ENCODE data around the gene TSSC4.

TSSC4 gene

DNA sequence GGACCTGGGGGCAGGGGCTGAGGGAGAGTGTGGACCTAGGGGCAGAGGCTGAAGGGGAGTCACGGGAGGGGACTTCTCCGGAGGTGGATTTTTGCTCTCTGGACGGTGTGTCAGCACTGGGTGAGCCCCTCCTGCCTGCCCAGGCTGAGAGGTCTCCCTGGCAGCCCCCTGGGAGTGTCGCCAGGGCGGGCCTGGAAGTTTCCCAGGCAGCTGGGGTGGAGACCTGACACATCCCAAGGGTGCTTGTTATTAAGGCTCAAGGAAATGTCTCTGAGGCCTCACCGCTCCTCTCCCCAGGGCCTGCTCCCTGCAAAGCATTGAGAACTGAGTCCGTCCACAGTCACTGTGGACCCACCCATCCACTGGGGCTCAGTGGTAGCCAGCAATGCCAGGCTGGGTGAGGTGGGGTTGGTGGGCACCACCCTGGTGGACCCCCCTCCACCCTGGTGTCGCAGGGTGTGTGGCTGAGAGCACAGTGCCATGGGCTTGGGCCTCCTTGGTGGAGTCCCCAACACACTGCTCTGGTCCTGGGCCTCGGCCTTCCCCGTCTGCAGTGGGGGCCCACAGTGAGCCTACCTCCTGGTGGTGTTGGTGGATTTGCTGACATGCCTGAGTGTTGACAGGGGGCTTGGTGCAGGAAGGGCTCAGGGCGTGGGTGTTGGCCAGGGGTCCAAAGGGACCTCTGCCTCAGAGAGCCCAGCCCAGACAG lies 20.9 kb upstream of the TSSC4 start:
- Mint-ChIP-seq H3K27me3 (no peaks in the 10 kb centered on the region), H3K4me3 (peak overlapping the region; percentile 6 to 26), H3K4me1 (peaks cover 65% of the 10 kb centered on the region), H3K27ac (peak overlapping the region in 1 of 2 donors; percentile 57), H3K9me3 (no peaks in the 10 kb centered on the region)
- ATAC-seq (peak; percentile 4), DNase-seq (no peak)

DNA sequence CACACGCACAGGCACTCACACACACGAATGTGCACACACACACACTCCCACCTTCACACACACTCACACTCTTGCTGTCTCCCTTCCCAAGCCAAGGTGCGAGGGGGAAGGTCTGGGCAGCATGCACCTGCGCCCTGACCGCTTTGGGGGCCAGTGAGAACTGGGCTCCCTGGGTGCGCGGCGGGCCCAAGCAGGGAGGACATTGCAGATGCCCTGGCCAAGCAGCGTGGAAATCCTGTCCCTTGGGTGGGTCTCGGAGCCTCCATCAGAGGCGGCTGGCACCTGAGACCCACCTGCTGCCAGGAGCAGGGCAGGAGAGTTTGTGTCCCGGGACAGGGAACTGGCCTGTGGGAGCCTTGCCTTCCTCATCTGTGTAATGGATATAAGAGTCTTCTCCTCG lies 20.2 kb upstream of the TSSC4 start:
- Mint-ChIP-seq H3K27ac (peak overlapping the region in 1 of 2 donors; percentile 13), H3K4me1 (peaks cover 73% of the 10 kb centered on the region), H3K9me3 (no peaks in the 10 kb centered on the region), H3K4me3 (no peak overlapping the region), H3K27me3 (no peaks in the 10 kb centered on the region)
- ATAC-seq (no peak), DNase-seq (no peak)

DNA sequence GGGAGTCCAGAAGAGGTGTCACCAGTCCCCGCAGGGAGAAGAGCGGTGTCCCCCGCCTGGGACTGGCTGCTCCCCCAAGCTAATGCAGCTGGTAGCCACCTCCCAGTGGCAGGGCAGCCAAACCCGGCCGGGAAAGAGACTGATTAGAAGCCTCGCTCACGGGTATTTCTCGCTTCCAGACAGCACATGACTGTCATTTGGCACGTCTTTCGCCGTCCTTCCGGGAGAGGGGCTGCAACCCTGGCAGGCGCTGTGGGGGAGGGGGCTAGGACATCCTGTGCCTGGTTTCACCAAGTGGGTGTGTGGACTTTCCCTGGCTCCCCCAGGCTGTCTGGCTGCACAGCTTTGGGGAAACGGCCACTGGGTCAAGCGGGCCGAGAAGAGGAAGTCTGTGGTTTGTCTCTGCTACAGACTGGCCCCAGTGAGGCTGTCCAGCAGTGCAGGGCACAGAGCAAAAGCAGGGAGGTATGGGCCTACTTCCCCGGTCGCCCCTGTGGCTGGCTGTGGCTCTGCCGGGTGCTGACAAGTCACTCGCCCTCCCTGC lies 19.7 kb upstream of the TSSC4 start:
- Mint-ChIP-seq H3K27me3 (no peaks in the 10 kb centered on the region), H3K9me3 (no peaks in the 10 kb centered on the region), H3K27ac (no peak overlapping the region), H3K4me1 (peaks cover 78% of the 10 kb centered on the region), H3K4me3 (no peak overlapping the region)
- ATAC-seq (no peak), DNase-seq (no peak)

DNA sequence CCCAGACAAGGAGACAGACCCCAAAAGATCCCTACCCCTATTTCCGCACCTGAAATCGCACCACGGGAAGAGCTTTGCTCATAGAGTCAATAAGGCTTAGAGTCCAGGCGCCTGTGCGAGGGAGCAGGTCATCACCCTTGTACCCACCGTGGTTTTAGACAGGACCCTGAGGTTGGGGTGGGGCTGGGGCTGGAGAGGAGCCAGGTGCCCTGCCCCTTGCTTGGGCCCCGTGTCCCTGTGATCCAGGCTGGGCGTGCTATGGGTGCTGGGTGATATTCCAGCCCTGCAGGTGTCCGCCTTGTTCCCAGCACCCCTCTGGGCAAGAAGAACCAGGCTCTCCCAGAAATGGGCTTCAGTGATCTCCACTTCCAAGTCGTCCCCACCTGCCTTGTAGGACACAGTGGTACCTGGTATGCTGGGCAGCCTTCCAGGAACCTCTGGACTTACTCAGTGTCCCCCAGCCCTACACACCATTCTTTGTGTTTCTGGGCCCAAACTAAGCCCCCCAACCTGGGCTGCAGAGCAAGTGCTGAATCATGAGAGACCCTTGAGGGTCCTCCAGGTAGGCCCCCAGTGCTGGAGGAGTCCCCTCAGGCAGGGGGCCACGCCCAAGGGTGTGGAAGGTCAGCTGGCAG lies 18.9 kb upstream of the TSSC4 start:
- peaks cover 85% of the 10 kb centered on the region for H3K4me1 Mint-ChIP-seq
- H3K27ac Mint-ChIP-seq: peak overlapping the region in 1 of 2 donors; percentile 34
- no peaks in the 10 kb centered on the region for H3K27me3 Mint-ChIP-seq
- DNase-seq (no peak), ATAC-seq (no peak)
- H3K9me3 Mint-ChIP-seq: no peaks in the 10 kb centered on the region
- no peak overlapping the region for H3K4me3 Mint-ChIP-seq

DNA sequence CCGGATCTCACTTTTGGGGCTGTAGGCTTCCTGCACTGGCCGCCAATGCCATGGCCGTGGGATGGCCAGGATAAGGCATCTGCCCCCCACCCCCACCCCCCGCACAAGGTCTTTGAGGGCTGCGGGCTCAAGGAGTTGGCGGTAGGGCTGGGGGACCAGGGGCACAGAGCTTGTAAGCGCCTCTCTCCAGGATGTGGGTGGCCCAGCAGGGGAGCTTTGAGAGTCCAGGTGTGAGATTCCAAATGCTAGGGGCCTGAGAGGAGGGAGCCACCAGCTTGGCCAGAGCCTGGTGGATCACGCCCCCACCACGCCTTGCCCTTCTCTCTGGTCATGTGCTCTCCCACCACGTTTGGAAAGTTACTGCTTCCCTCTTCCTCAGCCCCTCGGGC lies 18.4 kb upstream of the TSSC4 start:
- Mint-ChIP-seq H3K4me3 (no peak overlapping the region), H3K9me3 (no peaks in the 10 kb centered on the region), H3K27me3 (no peaks in the 10 kb centered on the region), H3K27ac (peak overlapping the region in 1 of 2 donors; percentile 34), H3K4me1 (peaks cover 90% of the 10 kb centered on the region)
- ATAC-seq: no peak
- DNase-seq: no peak

DNA sequence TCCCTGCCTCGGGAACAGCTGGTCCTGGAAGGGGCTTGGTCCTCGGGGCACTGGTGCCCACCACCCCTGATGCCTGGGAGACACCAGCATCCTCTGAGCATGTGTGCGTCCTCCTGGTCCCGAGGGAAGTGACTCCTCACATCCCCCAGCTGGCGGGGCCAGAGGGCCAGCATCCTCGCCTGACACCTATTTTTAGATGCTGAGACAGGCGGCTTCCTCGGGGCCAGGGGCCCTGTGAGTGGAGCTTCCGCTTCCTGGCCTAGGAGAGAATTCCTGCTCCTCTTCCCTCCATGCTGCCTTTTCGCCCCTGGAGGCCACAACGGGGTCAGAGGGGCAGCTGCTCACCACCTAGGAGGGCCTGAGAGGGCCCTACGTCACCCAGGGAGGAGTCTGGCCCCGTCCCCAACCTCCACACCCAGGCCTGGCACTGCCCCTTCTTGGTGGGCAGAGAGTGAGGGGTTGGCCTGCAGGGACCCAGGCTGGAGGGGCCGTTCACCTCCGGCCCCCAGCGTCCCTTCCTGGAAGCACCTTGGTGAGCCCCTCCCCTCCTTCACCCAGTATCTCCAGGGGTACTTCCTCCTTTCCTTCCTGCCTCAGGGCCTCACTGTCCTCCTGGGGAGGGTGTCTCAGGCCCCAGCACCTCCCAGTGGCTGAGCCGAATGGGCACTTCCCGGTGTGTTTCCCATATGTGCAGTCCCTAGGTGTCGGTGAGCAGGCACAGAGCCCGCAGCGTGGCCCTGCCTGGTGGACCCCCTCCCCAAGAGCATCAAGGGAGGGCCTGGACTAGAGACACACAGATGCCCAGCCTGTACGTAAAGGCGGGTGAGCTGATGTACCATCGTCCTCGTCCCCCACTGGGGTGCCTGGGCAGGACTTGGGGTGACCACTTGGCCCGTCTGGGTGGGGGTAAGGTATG lies 17.4 kb upstream of the TSSC4 start:
- Mint-ChIP-seq H3K9me3 (no peaks in the 10 kb centered on the region), H3K4me3 (no peak overlapping the region), H3K27ac (peak overlapping the region in 1 of 2 donors; percentile 31), H3K27me3 (no peaks in the 10 kb centered on the region), H3K4me1 (peaks cover 96% of the 10 kb centered on the region)
- no peak for DNase-seq
- no peak for ATAC-seq

DNA sequence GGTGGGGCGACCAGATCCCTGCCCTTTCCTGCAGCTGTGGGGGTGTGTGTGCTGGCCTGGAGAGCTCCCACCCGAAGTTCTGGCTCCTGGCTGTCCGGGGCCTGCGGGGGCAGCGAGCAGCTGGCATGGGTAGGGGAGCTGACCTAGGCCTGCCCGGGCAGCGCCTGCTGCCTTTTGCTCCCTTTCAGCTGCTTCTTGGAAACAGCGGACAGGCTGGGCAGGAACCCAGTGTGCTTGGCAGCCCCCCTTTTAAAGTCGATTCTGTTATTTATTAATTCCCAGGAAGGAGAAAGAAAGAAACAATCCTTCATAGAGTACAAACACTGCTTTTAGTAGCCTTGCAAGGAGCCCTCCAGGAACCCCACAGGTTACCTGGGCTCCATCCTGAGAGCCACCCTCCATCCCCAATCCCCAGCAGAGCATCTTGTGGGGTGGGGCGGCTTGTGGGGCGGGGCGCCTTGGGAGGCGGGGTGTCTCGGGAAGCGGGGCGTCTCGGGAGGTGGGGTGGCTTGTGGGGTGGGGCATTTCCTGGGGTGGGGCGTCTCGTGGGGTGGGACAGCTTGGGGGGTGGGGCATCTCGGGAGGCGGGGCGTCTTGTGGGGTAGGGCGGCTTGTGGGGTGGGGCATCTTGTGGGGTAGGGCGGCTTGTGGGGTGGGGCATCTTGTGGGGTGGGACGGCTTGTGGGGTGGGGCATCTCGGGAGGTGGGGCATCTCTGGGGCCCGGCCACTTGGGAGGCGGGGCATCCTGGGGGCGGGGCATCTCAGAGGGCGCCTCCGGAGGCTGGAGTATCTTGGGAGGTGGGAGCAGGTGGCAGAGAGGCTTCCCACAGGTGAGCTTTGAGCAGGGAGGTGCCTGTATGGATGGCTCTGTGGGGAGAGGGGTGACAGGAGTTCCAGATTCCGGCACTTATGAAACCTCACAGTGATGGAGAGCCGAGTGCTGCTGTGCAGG lies 16.4 kb upstream of the TSSC4 start:
- Mint-ChIP-seq H3K27me3 (no peaks in the 10 kb centered on the region), H3K27ac (peak overlapping the region; percentile 22 to 54), H3K4me1 (peaks cover 95% of the 10 kb centered on the region), H3K9me3 (no peaks in the 10 kb centered on the region), H3K4me3 (no peak overlapping the region)
- DNase-seq (no peak), ATAC-seq (no peak)

DNA sequence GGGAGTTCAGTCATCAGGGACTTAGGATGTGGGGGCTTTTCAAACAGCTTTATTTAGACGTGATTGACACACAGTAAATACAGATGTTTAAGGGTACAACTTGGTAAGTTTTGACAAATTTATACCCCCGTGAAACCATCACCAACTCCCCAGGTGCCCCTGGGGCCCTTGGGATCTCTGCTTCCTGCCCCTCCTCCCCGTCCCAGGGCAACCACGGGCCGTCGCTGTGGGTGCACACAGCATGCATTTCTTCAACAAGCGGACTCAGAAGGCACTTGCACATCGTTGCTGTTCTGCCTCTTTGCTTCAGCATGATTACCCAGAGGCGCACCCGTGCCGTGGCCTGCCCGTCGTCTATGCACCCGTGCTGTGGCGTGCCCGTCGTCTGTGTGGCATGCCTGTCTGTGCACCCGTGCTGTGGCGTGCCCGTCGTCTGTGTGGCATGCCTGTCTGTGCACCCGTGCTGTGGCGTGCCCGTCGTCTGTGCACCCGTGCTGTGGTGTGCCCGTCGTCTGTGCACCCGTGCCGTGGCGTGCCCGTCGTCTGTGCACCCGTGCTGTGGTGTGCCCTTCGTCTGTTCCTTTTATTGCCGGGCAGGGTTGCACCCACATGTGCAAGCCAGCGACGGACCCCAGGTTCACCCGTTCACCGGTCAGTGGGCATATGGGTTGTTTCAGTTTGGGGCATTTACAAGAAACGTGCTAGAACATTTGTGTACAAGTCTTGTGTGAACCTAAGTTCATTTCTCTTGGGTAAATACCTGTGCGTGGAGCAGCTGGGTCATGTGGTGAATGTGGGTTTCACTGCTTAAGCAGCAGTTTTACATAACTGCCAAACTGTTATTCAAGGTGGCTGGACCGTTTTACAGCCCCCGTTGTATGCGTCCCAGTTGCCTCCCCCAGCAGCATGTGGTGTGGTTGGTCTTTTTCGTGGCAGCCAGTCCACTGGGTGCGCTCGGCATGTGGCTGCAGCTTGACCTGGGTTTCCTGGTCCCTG lies 15.1 kb upstream of the TSSC4 start:
- Mint-ChIP-seq H3K27me3 (no peaks in the 10 kb centered on the region), H3K27ac (peak overlapping the region; percentile 88 to 89), H3K4me3 (peak overlapping the region; percentile 12 to 57), H3K9me3 (no peaks in the 10 kb centered on the region), H3K4me1 (peaks cover 96% of the 10 kb centered on the region)
- ATAC-seq (no peak), DNase-seq (no peak)

DNA sequence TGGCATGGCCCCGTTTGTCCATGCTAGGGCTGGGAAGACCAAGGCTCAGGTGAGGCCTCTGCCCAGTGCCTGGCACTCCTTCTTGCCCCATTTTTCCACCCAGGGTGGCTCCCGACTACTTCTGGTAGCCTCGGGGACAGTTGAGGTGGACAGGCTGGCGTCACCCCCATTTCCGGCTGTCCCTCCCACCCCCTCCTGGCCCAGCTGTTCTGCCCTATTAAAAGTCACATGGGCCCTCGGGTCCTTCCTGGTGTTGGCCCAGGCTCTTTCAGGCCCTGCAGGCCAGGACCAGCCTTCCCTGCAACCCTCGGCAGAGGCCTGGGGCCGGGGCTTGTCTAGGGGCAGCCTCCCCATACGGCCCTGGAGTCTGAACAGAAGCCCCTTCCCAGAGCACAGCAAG lies 14.0 kb upstream of the TSSC4 start:
- Mint-ChIP-seq H3K4me3 (no peak overlapping the region), H3K27ac (no peak overlapping the region), H3K9me3 (no peaks in the 10 kb centered on the region), H3K4me1 (peaks cover 87% of the 10 kb centered on the region), H3K27me3 (no peaks in the 10 kb centered on the region)
- DNase-seq: no peak
- no peak for ATAC-seq

DNA sequence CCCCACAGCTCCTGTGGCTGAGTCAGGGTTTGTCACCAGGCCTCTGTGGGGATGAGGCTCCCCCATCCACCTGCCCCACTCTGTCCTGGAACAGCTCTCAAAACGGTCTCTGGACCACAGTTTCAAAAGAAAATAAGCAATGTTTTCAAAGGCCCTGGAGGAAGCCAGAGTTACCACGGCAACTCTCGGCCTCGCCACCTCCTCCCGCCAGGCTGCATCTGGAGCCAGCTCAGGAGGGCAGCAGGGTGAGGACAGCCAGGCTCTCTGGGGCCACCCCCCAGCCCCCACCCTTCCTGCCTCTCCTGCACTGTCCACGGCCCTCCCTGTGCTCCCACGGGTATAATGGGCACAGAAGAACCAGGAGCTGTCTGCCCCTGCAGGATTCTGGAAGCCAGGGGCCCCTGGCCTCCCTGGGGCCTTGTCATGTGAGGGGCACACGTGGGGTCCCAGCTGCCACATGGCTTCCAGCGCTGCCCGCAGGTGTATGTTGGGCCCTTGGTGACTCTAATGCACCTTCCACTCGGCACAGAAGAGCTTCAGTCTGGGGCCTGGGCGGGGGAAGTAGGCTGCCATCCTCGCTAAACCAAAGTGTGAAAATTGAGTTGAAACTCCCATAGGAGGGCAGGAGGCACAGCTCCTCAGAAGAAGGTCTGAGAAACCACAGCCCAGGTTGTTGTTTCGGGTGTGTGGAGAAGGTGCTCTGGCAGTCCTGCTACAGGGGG lies 13.1 kb upstream of the TSSC4 start:
- no peaks in the 10 kb centered on the region for H3K27me3 Mint-ChIP-seq
- no peaks in the 10 kb centered on the region for H3K9me3 Mint-ChIP-seq
- peak overlapping the region in 1 of 2 donors; percentile 46 for H3K4me3 Mint-ChIP-seq
- H3K27ac Mint-ChIP-seq: peak overlapping the region; percentile 33 to 86
- DNase-seq (no peak), ATAC-seq (peak; percentile 68)
- peaks cover 79% of the 10 kb centered on the region for H3K4me1 Mint-ChIP-seq

DNA sequence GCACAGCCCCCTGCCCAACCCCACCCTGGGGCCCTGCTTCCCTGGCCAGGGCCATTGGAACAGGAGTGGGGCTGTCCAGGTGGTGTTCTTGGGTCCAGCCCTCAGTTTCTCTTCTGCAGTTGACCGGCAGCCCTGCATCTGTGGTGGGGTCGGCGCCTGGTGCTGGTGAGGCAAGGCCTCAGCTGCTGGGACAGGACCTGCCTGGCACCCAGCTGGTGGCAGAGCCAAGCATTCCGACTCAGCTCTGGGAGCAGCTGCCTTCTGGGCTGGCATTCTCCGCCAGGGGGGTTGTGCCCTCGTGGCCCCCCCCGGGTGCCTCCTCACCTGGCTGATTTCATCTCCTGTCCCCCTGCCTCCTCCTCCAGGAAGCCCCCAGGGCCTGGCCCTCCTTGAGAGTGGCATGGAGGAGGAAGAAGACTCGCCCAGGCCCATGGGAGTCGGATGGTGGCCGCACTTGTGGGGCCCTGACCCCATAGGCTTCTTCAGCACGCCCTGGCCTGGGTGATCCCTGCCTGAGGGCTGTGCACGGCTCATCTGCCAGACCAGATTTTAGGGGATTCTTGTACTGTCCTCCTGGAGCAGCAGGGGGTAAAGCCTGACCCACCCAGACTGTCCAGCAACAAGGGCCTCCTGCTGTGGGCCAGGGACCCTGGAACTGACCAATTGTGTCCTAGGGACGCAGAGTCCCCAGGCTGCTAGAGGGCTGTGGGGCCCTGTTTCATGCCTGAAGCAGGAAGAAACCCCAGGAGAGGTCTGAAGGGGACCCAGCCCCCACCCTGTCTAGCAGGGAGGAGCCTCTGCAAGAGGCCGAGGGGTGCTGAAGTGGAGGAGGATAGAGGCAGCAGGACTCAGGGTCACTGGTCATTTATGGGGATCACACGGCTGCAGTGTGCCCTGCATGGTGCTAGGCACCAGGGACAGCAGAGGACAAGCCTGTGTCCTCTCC lies 11.8 kb upstream of the TSSC4 start:
- Mint-ChIP-seq H3K4me1 (peaks cover 66% of the 10 kb centered on the region), H3K4me3 (no peak overlapping the region)

DNA sequence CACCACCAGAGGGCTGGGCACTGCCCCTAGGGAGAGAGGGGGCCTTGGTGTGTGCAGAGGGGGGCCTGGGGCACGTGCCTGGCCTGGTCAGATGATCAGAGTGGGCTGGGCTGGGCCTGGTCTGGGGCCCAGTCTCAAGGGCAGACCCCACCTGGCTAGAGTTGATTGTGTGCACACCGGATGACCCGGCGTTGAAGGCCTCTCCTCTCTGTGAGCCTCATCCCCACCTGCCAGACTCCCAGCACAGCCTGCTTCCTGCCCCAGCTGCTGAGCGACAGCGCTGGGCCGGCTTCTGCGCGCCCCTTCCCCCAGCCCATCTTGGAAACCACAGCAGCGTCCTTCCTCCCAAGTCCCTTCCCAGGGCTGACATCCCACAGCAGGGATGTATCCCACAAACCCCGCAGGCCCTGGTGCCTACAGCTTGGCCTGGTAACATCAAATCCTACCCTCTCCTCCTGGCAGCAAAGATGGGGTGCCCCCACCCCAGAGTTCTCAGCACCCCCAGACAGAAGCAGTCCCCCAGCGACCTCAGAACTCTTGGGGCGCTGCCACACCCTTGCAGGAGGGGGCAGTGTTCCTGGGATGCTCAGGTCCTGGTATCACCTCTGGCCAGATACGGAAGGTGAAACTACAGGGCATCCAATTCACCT lies 11.0 kb upstream of the TSSC4 start:
- H3K27me3 Mint-ChIP-seq: no peaks in the 10 kb centered on the region
- peaks cover 58% of the 10 kb centered on the region for H3K4me1 Mint-ChIP-seq
- DNase-seq (no peak), ATAC-seq (no peak)
- H3K4me3 Mint-ChIP-seq: no peak overlapping the region
- peak overlapping the region in 1 of 2 donors; percentile 30 for H3K27ac Mint-ChIP-seq
- no peaks in the 10 kb centered on the region for H3K9me3 Mint-ChIP-seq

More for the DNA sequence above, 11.8 kb upstream of the TSSC4 start:
- no peak for ATAC-seq
- H3K27ac Mint-ChIP-seq: peak overlapping the region; percentile 78 to 85
- DNase-seq: no peak
- no peaks in the 10 kb centered on the region for H3K27me3 Mint-ChIP-seq
- no peaks in the 10 kb centered on the region for H3K9me3 Mint-ChIP-seq

Data from stimulated activated naive CD8-positive, alpha-beta T cell treated with anti-CD3 and anti-CD28 coated beads, Interleukin-15, amount 100 ng/mL, for 72 hours (primary cell).